Activated CD4-positive, alpha-beta T cell treated with anti-CD3 and anti-CD28 coated beads, Interleukin-2, amount 10 ng/mL, durations not matched to agents 24 days and 14 days (primary cell): ENCODE results near the gene PRX. TPM values are rescaled to one million over a fixed set of nuclear protein-coding genes. Genes with fewer than 3 reads are reported as not detected.

Experiments
- DNase-seq: peaks from one replicate; pipeline ENCODE4 v3.0.0; 2022
- H3K27ac Mint-ChIP-seq: one replicate; pipeline ENCODE4 v1.8.0; 2022; ENCODE audit warnings: mild to moderate bottlenecking, mixed read lengths
- H3K27me3 Mint-ChIP-seq: one replicate; pipeline ENCODE4 v1.8.0; 2022; ENCODE audit warnings: mixed read lengths
- H3K36me3 Mint-ChIP-seq: one replicate; pipeline ENCODE4 v1.8.0; 2022; ENCODE audit warnings: low read depth, mild to moderate bottlenecking, mixed read lengths
- H3K4me1 Mint-ChIP-seq: one replicate; pipeline ENCODE4 v1.8.0; 2021; ENCODE audit warnings: mixed read lengths
- H3K4me3 Mint-ChIP-seq: one replicate; pipeline ENCODE4 v1.8.0; 2022; ENCODE audit warnings: mild to moderate bottlenecking, moderate library complexity, mixed read lengths
- H3K9me3 Mint-ChIP-seq: one replicate; pipeline ENCODE4 v1.8.0; 2021; ENCODE audit warnings: mixed read lengths
- intact Hi-C: fragments of 100-400 bp; cut with micrococcal nuclease; formaldehyde crosslinking; loops from one replicate; pipeline ENCODE4 v1.15.1; 2023
- total RNA-seq: library from RNA; stranded (reverse); gene quantifications from 2 replicates; pipeline ENCODE4 v1.2.3, GENCODE V29; 2022

Gene PRX
- total RNA-seq, 1 donor from 2014 or later: 0.84 TPM

GRCh38 chr19:40365010-40365409, 48.2 kb downstream of the PRX start:
- Mint-ChIP-seq H3K4me3 (peak overlapping the region; percentile 70), H3K9me3 (no peaks in the 10 kb centered on the region), H3K4me1 (peaks cover 16% of the 10 kb centered on the region), H3K27ac (no peak overlapping the region), H3K27me3 (no peaks in the 10 kb centered on the region), H3K36me3 (no peaks in the 10 kb centered on the region)
- DNase-seq: no peak
- intact Hi-C loops: no loop called here

GRCh38 chr19:40363069-40363468, 50.1 kb downstream of the PRX start:
- H3K27me3 Mint-ChIP-seq: no peaks in the 10 kb centered on the region
- DNase-seq: no peak
- H3K27ac Mint-ChIP-seq: peak overlapping the region; percentile 31

GRCh38 chr19:40362160-40362559, 51.0 kb downstream of the PRX start:
- no peaks in the 10 kb centered on the region for H3K27me3 Mint-ChIP-seq
- H3K4me1 Mint-ChIP-seq: peaks cover 16% of the 10 kb centered on the region
- no peak overlapping the region for H3K4me3 Mint-ChIP-seq
- H3K36me3 Mint-ChIP-seq: no peaks in the 10 kb centered on the region
- no peaks in the 10 kb centered on the region for H3K9me3 Mint-ChIP-seq
- no peak for DNase-seq
- intact Hi-C loops: no loop called here
- no peak overlapping the region for H3K27ac Mint-ChIP-seq

More at GRCh38 chr19:40363069-40363468, 50.1 kb downstream of the PRX start:
- no peaks in the 10 kb centered on the region for H3K36me3 Mint-ChIP-seq
- no peak overlapping the region for H3K4me3 Mint-ChIP-seq
- no peaks in the 10 kb centered on the region for H3K9me3 Mint-ChIP-seq
- peaks cover 16% of the 10 kb centered on the region for H3K4me1 Mint-ChIP-seq
- intact Hi-C loops: no loop called here

- no peaks in the 10 kb centered on the region for H3K27me3 Mint-ChIP-seq
- peaks cover 2% of the 10 kb centered on the region for H3K36me3 Mint-ChIP-seq
- no peak for DNase-seq
- H3K27ac Mint-ChIP-seq: no peak overlapping the region
- peaks cover 19% of the 10 kb centered on the region for H3K4me1 Mint-ChIP-seq
- H3K4me3 Mint-ChIP-seq: no peak overlapping the region
- no peaks in the 10 kb centered on the region for H3K9me3 Mint-ChIP-seq
- intact Hi-C loops: no loop called here
Measured at GRCh38 chr19:40360708-40361241, 52.4 kb downstream of the PRX start.

GRCh38 chr19:40360020-40360707, 53.0 kb downstream of the PRX start:
- intact Hi-C loops: no loop called here
- Mint-ChIP-seq H3K36me3 (peaks cover 2% of the 10 kb centered on the region), H3K27ac (no peak overlapping the region), H3K4me1 (peaks cover 19% of the 10 kb centered on the region), H3K9me3 (no peaks in the 10 kb centered on the region), H3K27me3 (no peaks in the 10 kb centered on the region), H3K4me3 (no peak overlapping the region)
- DNase-seq: no peak

GRCh38 chr19:40358773-40359172, 54.4 kb downstream of the PRX start:
- intact Hi-C loops: no loop called here
- Mint-ChIP-seq H3K27me3 (no peaks in the 10 kb centered on the region), H3K36me3 (peaks cover 2% of the 10 kb centered on the region), H3K4me3 (no peak overlapping the region), H3K27ac (no peak overlapping the region), H3K4me1 (peaks cover 15% of the 10 kb centered on the region), H3K9me3 (no peaks in the 10 kb centered on the region)
- no peak for DNase-seq

GRCh38 chr19:40357640-40358039, 55.5 kb downstream of the PRX start:
- no peaks in the 10 kb centered on the region for H3K27me3 Mint-ChIP-seq
- no peak overlapping the region for H3K27ac Mint-ChIP-seq
- H3K36me3 Mint-ChIP-seq: peaks cover 2% of the 10 kb centered on the region
- H3K9me3 Mint-ChIP-seq: no peaks in the 10 kb centered on the region
- intact Hi-C loops: no loop called here
- no peak overlapping the region for H3K4me3 Mint-ChIP-seq
- no peak for DNase-seq
- peaks cover 9% of the 10 kb centered on the region for H3K4me1 Mint-ChIP-seq

GRCh38 chr19:40356681-40357595, 56.2 kb downstream of the PRX start:
- H3K27me3 Mint-ChIP-seq: no peaks in the 10 kb centered on the region
- H3K4me1 Mint-ChIP-seq: peaks cover 6% of the 10 kb centered on the region
- H3K27ac Mint-ChIP-seq: no peak overlapping the region
- intact Hi-C loops: no loop called here
- no peak overlapping the region for H3K4me3 Mint-ChIP-seq
- peaks cover 2% of the 10 kb centered on the region for H3K36me3 Mint-ChIP-seq
- DNase-seq: no peak
- no peaks in the 10 kb centered on the region for H3K9me3 Mint-ChIP-seq

- Mint-ChIP-seq H3K27ac (no peak overlapping the region), H3K9me3 (no peaks in the 10 kb centered on the region), H3K4me3 (no peak overlapping the region), H3K36me3 (peaks cover 2% of the 10 kb centered on the region), H3K27me3 (no peaks in the 10 kb centered on the region), H3K4me1 (peaks cover 4% of the 10 kb centered on the region)
- intact Hi-C loops: no loop called here
- no peak for DNase-seq
Measured at GRCh38 chr19:40355975-40356680, 57.0 kb downstream of the PRX start.

- Mint-ChIP-seq H3K4me1 (peaks cover 23% of the 10 kb centered on the region), H3K9me3 (no peaks in the 10 kb centered on the region), H3K36me3 (peaks cover 3% of the 10 kb centered on the region), H3K27ac (peak overlapping the region; percentile 87), H3K4me3 (peak overlapping the region; percentile 88), H3K27me3 (peaks cover 2% of the 10 kb centered on the region)
- DNase-seq: peak; percentile 75
- intact Hi-C loops: loop anchor here (1.0 to 2.0 kb wide), 2 partner anchors 64 to 94 kb away; partner anchors contain the start of gene AKT2
Measured at GRCh38 chr19:40348961-40349507, 64.1 kb downstream of the PRX start.

- H3K36me3 Mint-ChIP-seq: peaks cover 3% of the 10 kb centered on the region
- H3K27me3 Mint-ChIP-seq: peaks cover 2% of the 10 kb centered on the region
- peak; percentile 100 for DNase-seq
- H3K4me1 Mint-ChIP-seq: peaks cover 23% of the 10 kb centered on the region
- peak within 1 kb of the TSS; percentile 87 for H3K27ac Mint-ChIP-seq
- no peaks in the 10 kb centered on the region for H3K9me3 Mint-ChIP-seq
- intact Hi-C loops: loop anchor here (1.0 to 2.0 kb wide), 2 partner anchors 63 to 94 kb away; partner anchors contain the start of gene AKT2
- H3K4me3 Mint-ChIP-seq: peak within 1 kb of the TSS; percentile 88
Measured at GRCh38 chr19:40348125-40348913, 64.9 kb downstream of the PRX start, which contains the start of the genes C19orf47 and PLD3. Gene C19orf47, minus strand, starts transcription at chr19:40348397. Its CDS starts 6,540 bp downstream, at chr19:40341857. Gene PLD3, plus strand, starts transcription at chr19:40348695. Its CDS starts 17,789 bp downstream, at chr19:40366484.

GRCh38 chr19:40344422-40344821, 68.8 kb downstream of the PRX start:
- Mint-ChIP-seq H3K9me3 (no peaks in the 10 kb centered on the region), H3K4me1 (peaks cover 23% of the 10 kb centered on the region), H3K4me3 (no peak overlapping the region), H3K27ac (no peak overlapping the region), H3K36me3 (peaks cover 15% of the 10 kb centered on the region), H3K27me3 (peaks cover 2% of the 10 kb centered on the region)
- intact Hi-C loops: no loop called here
- no peak for DNase-seq
